Fibroblast of mammary gland (primary cell): Measurements from ENCODE around the gene EEPD1.
"Not testable (repeated sequence)": the region's sequence is repeated elsewhere in the genome, so short reads cannot be mapped to it uniquely, and the experiment has no call there.

Source experiments
- DNase-seq: peaks from one replicate; pipeline ENCODE4 v3.0.0-alpha.2; 2010; ENCODE audit warnings: low read depth
- H3K4me3 ChIP-seq: 2 replicates; pipeline ENCODE4 v1.5.1; 2011; ENCODE audit warnings: low read depth, mild to moderate bottlenecking, low read length, moderate library complexity; ENCODE audit not compliant: control insufficient read depth
- TF ChIP-seq, protein P1 (sequence below): conservative IDR thresholded peaks from 2 replicates; pipeline ENCODE4 v1.5.1; 2011; ENCODE audit warnings: low read depth, low read length, inconsistent platforms; ENCODE audit not compliant: control insufficient read depth, insufficient read depth

Gene EEPD1

DNA sequence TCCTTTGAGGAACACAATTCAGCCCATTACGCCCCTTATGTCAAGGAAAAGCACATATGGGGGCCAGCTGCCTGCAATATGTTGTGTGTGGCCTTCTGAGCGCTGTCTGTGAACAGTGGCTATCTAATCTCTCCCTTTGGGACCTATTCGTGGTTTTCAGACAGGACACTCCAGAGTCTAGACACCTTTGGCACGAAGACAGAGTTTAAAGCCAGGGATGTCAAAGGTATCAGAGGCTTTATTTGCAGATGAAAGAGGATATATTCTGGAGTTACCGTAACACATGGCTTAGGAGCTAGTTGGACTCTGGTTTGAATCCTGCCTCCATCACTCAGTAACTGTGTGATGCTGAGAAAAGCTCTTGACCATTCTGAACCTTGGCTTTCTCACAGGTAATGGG is 14.8 kb upstream of the EEPD1 start:
- TF ChIP-seq, protein P1, sequence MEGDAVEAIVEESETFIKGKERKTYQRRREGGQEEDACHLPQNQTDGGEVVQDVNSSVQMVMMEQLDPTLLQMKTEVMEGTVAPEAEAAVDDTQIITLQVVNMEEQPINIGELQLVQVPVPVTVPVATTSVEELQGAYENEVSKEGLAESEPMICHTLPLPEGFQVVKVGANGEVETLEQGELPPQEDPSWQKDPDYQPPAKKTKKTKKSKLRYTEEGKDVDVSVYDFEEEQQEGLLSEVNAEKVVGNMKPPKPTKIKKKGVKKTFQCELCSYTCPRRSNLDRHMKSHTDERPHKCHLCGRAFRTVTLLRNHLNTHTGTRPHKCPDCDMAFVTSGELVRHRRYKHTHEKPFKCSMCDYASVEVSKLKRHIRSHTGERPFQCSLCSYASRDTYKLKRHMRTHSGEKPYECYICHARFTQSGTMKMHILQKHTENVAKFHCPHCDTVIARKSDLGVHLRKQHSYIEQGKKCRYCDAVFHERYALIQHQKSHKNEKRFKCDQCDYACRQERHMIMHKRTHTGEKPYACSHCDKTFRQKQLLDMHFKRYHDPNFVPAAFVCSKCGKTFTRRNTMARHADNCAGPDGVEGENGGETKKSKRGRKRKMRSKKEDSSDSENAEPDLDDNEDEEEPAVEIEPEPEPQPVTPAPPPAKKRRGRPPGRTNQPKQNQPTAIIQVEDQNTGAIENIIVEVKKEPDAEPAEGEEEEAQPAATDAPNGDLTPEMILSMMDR = no peak
- no peak overlapping the region for H3K4me3 ChIP-seq
- no peak for DNase-seq

DNA sequence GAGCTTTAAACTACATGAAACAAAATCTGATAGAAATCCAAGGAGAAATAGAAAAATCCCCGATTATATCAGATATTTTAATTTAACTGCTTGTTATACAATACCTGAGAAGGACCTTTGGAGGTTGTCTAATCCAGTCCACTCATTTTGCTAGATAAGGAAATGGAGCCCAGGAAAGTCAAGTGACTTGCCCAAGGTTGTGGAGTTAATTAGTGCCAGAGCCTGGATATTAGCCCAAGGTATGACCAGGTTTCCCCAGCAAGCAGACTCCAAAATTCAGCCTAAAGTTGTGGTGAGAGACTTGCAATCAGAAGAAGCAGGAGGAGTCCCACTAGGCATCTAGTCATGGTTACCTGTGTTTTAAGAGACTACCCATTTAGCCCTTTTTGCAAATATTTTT is 11.7 kb upstream of the EEPD1 start:
- TF ChIP-seq, protein P1 = no peak
- no peak overlapping the region for H3K4me3 ChIP-seq
- DNase-seq = no peak

DNA sequence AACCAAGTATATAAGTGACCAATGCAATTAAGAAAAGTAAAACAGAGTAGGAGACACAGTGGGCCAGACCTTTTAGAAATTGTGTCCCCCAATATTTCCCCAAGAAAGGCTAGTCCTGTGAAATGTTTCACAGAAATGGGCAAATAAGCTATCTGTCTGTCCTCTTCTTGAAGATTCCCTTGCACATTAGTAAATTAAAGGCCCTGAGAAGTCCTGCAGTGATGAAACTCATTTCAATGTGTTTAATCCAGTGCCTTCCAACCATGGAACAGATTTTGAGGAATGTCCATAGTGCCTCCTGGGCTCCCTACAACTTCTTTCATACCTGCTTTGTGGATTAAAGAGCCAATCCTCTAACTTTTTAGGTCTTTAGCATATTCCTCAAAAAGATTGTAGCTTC is 11.2 kb upstream of the EEPD1 start:
- DNase-seq = no peak

DNA sequence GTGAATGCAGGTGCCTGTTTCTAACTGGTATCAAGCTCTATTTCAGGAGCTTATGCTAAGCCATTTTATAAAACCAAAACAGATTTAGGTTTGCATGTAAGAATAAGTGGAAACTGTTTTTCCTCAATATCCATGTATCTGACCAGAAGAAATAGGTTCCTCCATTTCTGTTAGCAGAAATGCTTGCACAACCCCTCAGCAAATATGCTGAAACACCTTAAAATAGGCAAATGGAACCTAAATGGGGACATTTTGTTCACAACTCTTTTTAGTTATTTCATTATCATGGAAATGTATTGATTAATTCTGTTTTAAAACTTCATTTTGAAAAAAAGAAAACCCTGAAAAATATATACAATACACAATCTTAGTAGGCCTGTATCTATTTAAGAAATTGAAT is 8.9 kb upstream of the EEPD1 start:
- no peak overlapping the region for H3K4me3 ChIP-seq
- DNase-seq = no peak
- TF ChIP-seq, protein P1 = no peak

More for the DNA sequence above, 11.2 kb upstream of the EEPD1 start:
- TF ChIP-seq, protein P1 = no peak
- H3K4me3 ChIP-seq = no peak overlapping the region

DNA sequence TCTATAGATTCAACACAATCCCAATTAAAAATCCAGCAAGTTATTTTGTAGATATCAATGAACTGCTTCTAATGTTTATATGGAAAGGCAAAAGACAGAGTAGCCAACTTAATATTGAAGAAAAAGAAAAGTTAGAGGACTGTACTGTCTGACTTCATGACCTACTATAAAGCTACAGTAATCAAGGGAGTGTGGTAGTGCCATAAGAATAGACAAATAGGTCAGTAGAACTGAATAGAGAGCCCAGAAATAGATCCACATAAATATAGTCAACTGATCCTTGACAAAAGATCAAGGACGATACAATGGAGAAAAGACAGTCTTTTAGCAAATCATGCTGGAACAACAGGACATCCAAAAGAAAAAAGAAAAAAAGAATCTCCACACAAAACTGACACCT is 7.4 kb upstream of the EEPD1 start:
- TF ChIP-seq, protein P1 = no peak
- no peak for DNase-seq
- no peak overlapping the region for H3K4me3 ChIP-seq

DNA sequence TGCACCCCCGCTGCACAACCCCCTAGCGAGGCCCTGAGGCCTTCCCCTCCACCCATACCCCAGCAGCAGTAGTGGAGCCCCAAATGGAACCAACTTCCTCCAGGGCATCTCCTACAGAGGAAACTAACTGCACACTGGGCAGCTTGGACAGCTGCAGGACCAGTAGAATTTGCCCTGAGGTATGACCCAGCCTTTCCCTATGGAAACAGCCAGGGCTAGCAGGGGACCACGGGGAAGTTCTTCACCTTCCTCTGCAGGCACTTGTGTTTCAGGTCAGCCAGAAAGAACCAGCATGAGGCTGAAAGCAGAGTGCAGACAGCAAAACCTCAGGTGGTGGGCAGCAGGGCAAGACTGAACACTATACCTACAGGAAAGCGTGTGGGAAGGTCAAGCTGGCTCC is 5.7 kb upstream of the EEPD1 start:
- TF ChIP-seq, protein P1 = no peak
- no peak overlapping the region for H3K4me3 ChIP-seq
- no peak for DNase-seq

DNA sequence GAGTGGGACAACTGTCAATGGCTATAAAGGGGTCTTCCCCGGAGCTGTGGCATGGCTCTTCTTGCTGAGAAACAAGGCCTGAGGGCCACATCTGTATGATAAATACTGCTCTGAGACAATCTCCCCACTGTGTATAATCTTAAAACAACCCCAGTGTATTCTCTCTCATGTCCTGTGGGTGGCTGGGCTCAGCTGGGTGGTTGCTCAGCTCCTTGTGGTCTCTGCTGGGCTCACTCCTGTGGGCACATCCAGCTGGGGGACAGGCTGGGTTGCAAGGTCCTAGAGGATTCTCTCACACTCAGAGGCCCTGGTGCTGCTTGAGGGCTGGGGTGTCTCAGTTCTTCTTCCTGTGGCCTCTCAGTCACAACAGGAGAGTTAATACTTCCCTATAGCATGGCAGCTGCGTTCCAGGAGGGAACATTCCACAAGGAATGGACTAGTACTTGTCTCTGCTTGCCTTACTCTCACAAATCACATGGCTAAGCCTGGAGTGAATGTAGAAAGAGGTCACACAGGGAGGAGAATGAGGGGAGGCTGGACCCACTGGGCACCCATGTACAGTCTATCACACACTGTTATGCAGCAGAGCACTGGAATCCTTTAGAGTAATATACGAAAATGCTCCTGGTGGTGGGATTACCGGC is 4.5 kb upstream of the EEPD1 start:
- TF ChIP-seq, protein P1 = no peak
- H3K4me3 ChIP-seq = no peak overlapping the region
- DNase-seq = no peak

DNA sequence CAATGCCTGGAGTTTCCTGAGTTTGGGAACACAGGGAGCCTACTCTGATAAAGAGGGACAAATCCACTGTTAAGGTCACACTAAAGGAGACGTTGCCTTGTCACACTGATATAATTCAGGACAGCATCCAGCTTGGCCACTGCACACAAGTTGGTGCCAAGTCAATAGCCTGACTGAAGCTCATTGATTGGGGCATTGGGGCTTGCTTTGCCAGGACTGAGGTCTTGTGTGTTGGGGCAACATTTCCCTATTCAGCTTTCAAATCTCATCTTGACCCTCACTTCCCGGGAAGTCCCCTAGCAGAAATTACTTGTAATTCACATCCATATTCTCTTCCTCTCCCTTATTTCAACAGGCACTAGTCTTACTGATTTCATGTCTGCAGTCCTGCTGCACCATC is 3.8 kb upstream of the EEPD1 start:
- not testable (repeated sequence) for H3K4me3 ChIP-seq, DNase-seq
